Mesendoderm (in vitro differentiated cells): ENCODE measurements around the gene GSTM5.
"Not testable (repeated sequence)": the region's sequence is repeated elsewhere in the genome, so short reads cannot be mapped to it uniquely, and the experiment has no call there.

Source experiments
- DNase-seq: peaks from one replicate; pipeline ENCODE4 v3.0.0; 2013
- H2AK5ac ChIP-seq: 2 replicates; pipeline ENCODE4 v1.6.1; 2013; ENCODE audit warnings: low read length, inconsistent platforms
- H2BK120ac ChIP-seq: 2 replicates; pipeline ENCODE4 v1.6.1; 2013; ENCODE audit warnings: low read depth, mild to moderate bottlenecking, low read length, moderate library complexity, mixed read lengths
- H2BK15ac ChIP-seq: replicated peaks from 2 replicates; pipeline ENCODE4 v1.6.1; 2013; ENCODE audit warnings: low read depth, mild to moderate bottlenecking, moderate library complexity
- H2BK5ac ChIP-seq: 2 replicates; pipeline ENCODE4 v1.6.1; 2013; ENCODE audit warnings: low read length, inconsistent platforms
- H3K18ac ChIP-seq: 2 replicates; pipeline ENCODE4 v1.6.1; 2013; ENCODE audit warnings: mild to moderate bottlenecking, low read length, mixed read lengths
- H3K23ac ChIP-seq: one replicate; pipeline ENCODE4 v1.6.1; 2013; ENCODE audit warnings: low read length
- H3K27ac ChIP-seq: 2 replicates; pipeline ENCODE4 v1.5.1; 2013; ENCODE audit warnings: low read depth, mild to moderate bottlenecking, inconsistent platforms, low read length, moderate library complexity
- H3K27me3 ChIP-seq: 2 replicates; pipeline ENCODE4 v1.6.1; 2013; ENCODE audit warnings: low read length, control low read depth, mild to moderate bottlenecking, inconsistent platforms; ENCODE audit not compliant: insufficient read depth, poor library complexity
- H3K36me3 ChIP-seq: 2 replicates; pipeline ENCODE4 v1.6.1; 2013; ENCODE audit warnings: low read length, inconsistent platforms; ENCODE audit not compliant: control insufficient read depth, insufficient read depth
- H3K4ac ChIP-seq: one replicate; pipeline ENCODE4 v1.6.1; 2013; ENCODE audit warnings: low read depth, mild to moderate bottlenecking, low read length, moderate library complexity
- H3K4me1 ChIP-seq: 2 replicates; pipeline ENCODE4 v1.6.1; 2013; ENCODE audit warnings: low read depth, low read length, inconsistent platforms; ENCODE audit not compliant: control insufficient read depth
- H3K4me2 ChIP-seq: 2 replicates; pipeline ENCODE4 v1.6.1; 2013; ENCODE audit warnings: low read length
- H3K4me3 ChIP-seq: 2 replicates; pipeline ENCODE4 v1.5.1; 2013; ENCODE audit warnings: mild to moderate bottlenecking, low read length
- H3K56ac ChIP-seq: one replicate; pipeline ENCODE4 v1.6.1; 2013; ENCODE audit warnings: low read length
- H3K79me1 ChIP-seq: 2 replicates; pipeline ENCODE4 v1.6.1; 2013; ENCODE audit warnings: low read length, inconsistent platforms
- H3K79me2 ChIP-seq: 2 replicates; pipeline ENCODE4 v1.6.1; 2013; ENCODE audit warnings: mild to moderate bottlenecking, low read length; ENCODE audit not compliant: control insufficient read depth, insufficient read depth
- H3K9ac ChIP-seq: 2 replicates; pipeline ENCODE4 v1.6.1; 2013; ENCODE audit warnings: low read length, inconsistent platforms
- H4K5ac ChIP-seq: one replicate; pipeline ENCODE4 v1.6.1; 2013; ENCODE audit warnings: low read length
- H4K8ac ChIP-seq: one replicate; pipeline ENCODE4 v1.6.1; 2013; ENCODE audit warnings: low read depth, mild to moderate bottlenecking, control low read depth, low read length, moderate library complexity
- WGBS: extraction: QIAGEN DNeasy Blood & Tissue Kit; methylation state at CpG from one replicate; pipeline ENCODE4 v1.1.7; 2013; ENCODE audit warnings: low lambda C conversion rate, missing lambda C conversion rate; ENCODE audit not compliant: insufficient coverage; ENCODE audit errors: extremely low coverage; 5-methylcytosine and 5-hydroxymethylcytosine counted together

GSTM5 gene

DNA sequence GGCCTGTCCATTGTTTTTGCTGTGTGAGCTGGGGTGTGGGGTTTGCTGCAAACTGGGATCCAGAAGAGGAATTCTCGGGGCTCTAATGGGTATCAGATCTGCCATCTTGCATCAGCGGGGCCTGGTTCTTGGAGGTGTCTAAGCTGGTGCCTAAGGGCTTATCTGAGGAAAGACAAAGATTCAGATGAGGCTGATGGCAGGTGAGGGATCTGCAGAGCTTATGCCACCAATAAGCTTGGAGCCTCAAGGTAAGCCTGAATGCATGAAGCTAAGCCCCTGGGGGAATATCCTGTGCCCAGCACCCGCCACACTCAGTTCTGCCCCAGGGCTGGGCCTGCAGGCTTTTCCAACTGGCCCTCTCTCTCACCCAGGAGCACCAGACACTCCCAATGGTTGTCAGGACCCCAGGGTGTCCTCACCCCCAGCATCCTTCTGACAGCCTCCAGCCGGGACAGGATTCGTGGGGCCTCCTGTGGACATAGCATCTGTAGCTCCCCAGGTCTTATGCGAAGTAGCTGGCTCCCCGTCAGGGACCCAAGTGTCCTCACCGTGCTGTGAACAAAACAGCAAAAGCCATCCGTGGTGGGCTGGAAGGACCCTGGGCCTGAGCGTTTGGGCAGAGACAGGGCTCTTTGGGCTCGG lies 38.3 kb downstream of the GSTM5 start:
- no CpG with 5 or more reads among the region's 11 CpGs for WGBS
- Histone ChIP-seq H2BK5ac (no peak overlapping the region), H3K36me3 (no peaks in the 10 kb centered on the region), H4K8ac (no peak overlapping the region), H3K18ac (no peak overlapping the region), H3K79me1 (no peaks in the 10 kb centered on the region), H3K4me1 (no peaks in the 10 kb centered on the region), H2BK120ac (no peak overlapping the region), H3K4me3 (no peak overlapping the region), H3K9ac (no peak overlapping the region), H4K5ac (no peak overlapping the region), H3K4ac (no peak overlapping the region), H3K27ac (no peak overlapping the region), H3K4me2 (no peak overlapping the region), H3K56ac (no peak overlapping the region), H3K79me2 (no peaks in the 10 kb centered on the region), H2AK5ac (no peak overlapping the region), H3K23ac (no peak overlapping the region), H3K27me3 (no peaks in the 10 kb centered on the region), H2BK15ac (no peak overlapping the region)
- no peak for DNase-seq

GRCh38 chr1:109750920-109751319 lies 38.9 kb downstream of the GSTM5 start:
- DNase-seq, result no peak
- Histone ChIP-seq H2BK120ac (no peak overlapping the region), H3K4me3 (no peak overlapping the region), H2BK15ac (no peak overlapping the region), H3K36me3 (no peaks in the 10 kb centered on the region), H3K27ac (no peak overlapping the region), H4K8ac (no peak overlapping the region), H3K56ac (no peak overlapping the region), H3K79me1 (no peaks in the 10 kb centered on the region), H3K79me2 (no peaks in the 10 kb centered on the region), H3K4me2 (no peak overlapping the region), H3K9ac (no peak overlapping the region), H2AK5ac (no peak overlapping the region), H3K4me1 (no peaks in the 10 kb centered on the region), H2BK5ac (no peak overlapping the region), H3K4ac (no peak overlapping the region), H3K18ac (no peak overlapping the region), H3K23ac (no peak overlapping the region), H3K27me3 (no peaks in the 10 kb centered on the region), H4K5ac (no peak overlapping the region)
- WGBS, result no CpG with 5 or more reads among the region's 6 CpGs

DNA sequence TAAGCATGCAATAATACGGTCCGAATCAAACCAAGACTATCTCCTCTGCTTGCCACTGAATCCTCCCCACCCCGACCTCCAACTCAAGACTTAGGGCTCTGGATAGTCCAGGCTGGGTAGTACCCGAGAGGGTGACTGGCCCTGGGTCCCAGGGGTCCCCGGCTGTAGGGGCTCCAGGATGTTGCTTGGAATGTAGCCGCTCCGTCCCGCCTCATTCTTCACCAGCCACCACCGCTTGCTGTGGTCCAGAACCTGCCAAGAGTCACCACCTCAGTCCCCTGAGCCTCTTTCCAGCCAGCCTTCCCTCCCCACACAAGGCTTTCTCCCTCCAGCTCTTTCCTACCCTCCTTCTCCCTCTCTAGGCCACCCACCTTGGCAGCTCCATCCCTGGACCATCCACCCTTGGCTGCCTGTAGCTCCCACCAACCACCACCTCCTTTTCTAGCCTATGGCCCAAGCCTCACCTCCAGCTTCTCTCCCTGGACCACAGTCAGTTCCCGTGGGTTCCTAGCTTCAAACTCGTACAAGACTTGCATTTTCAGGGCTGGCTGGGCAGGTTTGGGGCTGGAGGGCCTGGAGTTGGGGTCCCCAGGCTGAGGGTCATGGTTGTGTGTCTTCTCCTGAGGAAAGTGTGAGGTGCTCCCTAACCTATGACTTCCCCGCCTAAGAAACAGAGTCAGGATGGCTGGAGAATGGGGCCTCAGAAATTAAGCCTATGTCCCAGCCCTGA lies 39.6 kb downstream of the GSTM5 start:
- Histone ChIP-seq H2BK5ac (no peak overlapping the region), H3K23ac (no peak overlapping the region), H3K4me3 (no peak overlapping the region), H3K36me3 (no peaks in the 10 kb centered on the region), H3K79me1 (no peaks in the 10 kb centered on the region), H3K9ac (no peak overlapping the region), H4K8ac (no peak overlapping the region), H2AK5ac (no peak overlapping the region), H2BK120ac (no peak overlapping the region), H3K79me2 (no peaks in the 10 kb centered on the region), H3K27me3 (no peaks in the 10 kb centered on the region), H3K27ac (no peak overlapping the region), H3K4ac (no peak overlapping the region), H2BK15ac (no peak overlapping the region), H3K4me2 (no peak overlapping the region), H3K18ac (no peak overlapping the region), H3K4me1 (no peaks in the 10 kb centered on the region), H3K56ac (no peak overlapping the region), H4K5ac (no peak overlapping the region)
- WGBS, result no CpG with 5 or more reads among the region's 12 CpGs
- no peak for DNase-seq

DNA sequence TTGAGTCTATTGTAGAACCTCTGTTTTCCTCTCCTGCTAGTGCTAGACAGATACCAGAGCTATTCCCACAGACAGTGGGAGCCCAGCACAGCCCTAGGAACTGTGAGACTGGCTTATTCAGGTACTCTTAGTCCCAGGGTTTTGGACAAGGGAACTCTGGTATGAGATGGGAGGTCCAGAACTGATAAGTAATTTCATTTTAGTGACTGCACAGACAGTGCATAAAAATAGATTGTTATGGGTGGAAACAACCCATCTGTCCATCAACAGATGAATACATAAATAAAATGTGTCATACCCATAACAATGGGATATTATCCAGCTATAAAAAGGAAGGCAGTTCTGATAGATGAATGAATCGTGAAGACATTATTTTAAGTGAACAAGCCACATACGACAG lies 42.7 kb downstream of the GSTM5 start:
- H3K36me3 ChIP-seq, result no peaks in the 10 kb centered on the region
- H3K18ac ChIP-seq, result no peak overlapping the region
- no peak overlapping the region for H3K4ac ChIP-seq
- H3K9ac ChIP-seq, result no peak overlapping the region
- no peak overlapping the region for H4K5ac ChIP-seq
- H2BK120ac ChIP-seq, result no peak overlapping the region
- H3K4me3 ChIP-seq, result no peak overlapping the region
- no peak overlapping the region for H2AK5ac ChIP-seq
- no peaks in the 10 kb centered on the region for H3K4me1 ChIP-seq
- no CpG with 5 or more reads among the region's 2 CpGs for WGBS
- H3K56ac ChIP-seq, result no peak overlapping the region
- no peaks in the 10 kb centered on the region for H3K79me2 ChIP-seq
- H3K27ac ChIP-seq, result no peak overlapping the region
- H4K8ac ChIP-seq, result no peak overlapping the region
- no peak overlapping the region for H3K4me2 ChIP-seq
- H3K23ac ChIP-seq, result no peak overlapping the region
- no peaks in the 10 kb centered on the region for H3K27me3 ChIP-seq
- no peak overlapping the region for H2BK15ac ChIP-seq
- DNase-seq, result no peak
- no peak overlapping the region for H2BK5ac ChIP-seq
- no peaks in the 10 kb centered on the region for H3K79me1 ChIP-seq

DNA sequence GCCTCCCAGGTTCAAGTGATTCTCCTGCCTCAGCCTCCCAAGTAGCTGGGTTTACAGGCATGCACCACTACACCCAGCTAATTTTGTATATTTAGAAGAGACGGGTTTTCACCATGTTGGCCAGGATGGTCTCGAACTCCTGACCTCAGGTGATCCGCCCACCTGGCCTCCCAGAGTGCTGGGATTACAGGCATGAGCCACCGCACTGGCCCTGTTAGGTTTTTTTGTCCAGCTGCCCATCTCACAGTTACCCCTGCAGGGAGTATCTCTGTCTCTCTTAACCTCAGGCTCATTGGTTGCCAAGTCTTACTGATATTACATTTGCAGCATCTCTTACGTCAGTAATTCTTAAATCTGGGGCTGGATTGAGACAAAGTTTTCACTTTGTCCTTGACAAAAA lies 44.3 kb downstream of the GSTM5 start:
- not testable (repeated sequence) for H3K4ac ChIP-seq, H3K27ac ChIP-seq, H3K4me2 ChIP-seq, H2BK15ac ChIP-seq, H2BK120ac ChIP-seq, H3K23ac ChIP-seq, H3K4me3 ChIP-seq, H3K9ac ChIP-seq, H4K8ac ChIP-seq, H3K79me2 ChIP-seq, H4K5ac ChIP-seq, H3K4me1 ChIP-seq, H3K79me1 ChIP-seq, DNase-seq, H3K36me3 ChIP-seq, H3K27me3 ChIP-seq, H3K56ac ChIP-seq, H2BK5ac ChIP-seq, H2AK5ac ChIP-seq, H3K18ac ChIP-seq
- WGBS, result no CpG with 5 or more reads among the region's 5 CpGs
